ENCODE data around the gene ZNF512B.

Gene ZNF512B

DNA sequence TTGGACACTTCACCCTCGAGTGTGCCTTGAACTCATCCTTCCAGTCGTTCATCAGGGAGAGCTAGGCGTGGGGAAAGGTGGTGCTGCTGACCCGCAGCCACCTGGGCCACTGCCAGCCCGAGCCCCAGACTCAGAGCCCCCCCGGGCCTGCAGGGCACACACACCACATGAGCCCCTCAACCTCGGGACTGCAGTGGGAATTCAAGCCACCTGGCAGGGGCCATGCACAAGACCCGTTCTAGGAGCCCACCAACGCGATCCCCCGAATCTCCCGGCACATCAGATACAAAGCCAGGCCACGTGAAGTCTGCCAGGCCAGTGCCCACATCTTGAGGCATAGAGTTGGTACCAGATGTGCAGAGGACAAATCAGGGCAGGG lies 2.8 kb downstream of the ZNF512B start:
- H3K4me3 ChIP-seq (ENCODE audit: low read length) = no peak overlapping the region
- H3K27me3 ChIP-seq (ENCODE audit: insufficient read depth, low read length, poor library complexity) = no peaks in the 10 kb centered on the region
- no peaks in the 10 kb centered on the region for H3K79me2 ChIP-seq (ENCODE audit: control insufficient read depth, insufficient read depth, low read length)
- no peak overlapping the region for H2AK5ac ChIP-seq (ENCODE audit: low read length)
- H3K9ac ChIP-seq (ENCODE audit: low read length) = no peak overlapping the region
- no peak overlapping the region for H3K4me2 ChIP-seq (ENCODE audit: low read length)
- H4K5ac ChIP-seq (ENCODE audit: low read length) = no peak overlapping the region
- no peak overlapping the region for H3K56ac ChIP-seq (ENCODE audit: low read length)
- H3K79me1 ChIP-seq (ENCODE audit: low read length) = no peaks in the 10 kb centered on the region
- no peak overlapping the region for H2BK5ac ChIP-seq (ENCODE audit: low read length)
- no peak overlapping the region for H2BK120ac ChIP-seq (ENCODE audit: low read depth, low read length)
- no peak overlapping the region for H3K18ac ChIP-seq (ENCODE audit: low read length)
- H3K23ac ChIP-seq (ENCODE audit: low read length) = no peak overlapping the region
- no CpG with 5 or more reads among the region's 13 CpGs for WGBS (ENCODE audit: extremely low coverage, insufficient coverage, low lambda C conversion rate)
- H3K4me1 ChIP-seq (ENCODE audit: control insufficient read depth, low read depth, low read length) = no peaks in the 10 kb centered on the region
- no peak overlapping the region for H4K8ac ChIP-seq (ENCODE audit: low read depth, low read length)
- H3K27ac ChIP-seq (ENCODE audit: low read depth, low read length) = no peak overlapping the region
- H2BK15ac ChIP-seq (replicated peaks; ENCODE audit: low read depth) = no peak overlapping the region
- H3K36me3 ChIP-seq (ENCODE audit: control insufficient read depth, insufficient read depth, low read length) = peaks cover 11% of the 10 kb centered on the region
- no peak overlapping the region for H3K4ac ChIP-seq (ENCODE audit: low read depth, low read length)
- no peak for DNase-seq

- Histone ChIP-seq H3K4ac (ENCODE audit: low read depth, low read length) (no peak overlapping the region), H2BK120ac (ENCODE audit: low read depth, low read length) (no peak overlapping the region), H3K18ac (ENCODE audit: low read length) (no peak overlapping the region), H3K79me1 (ENCODE audit: low read length) (no peaks in the 10 kb centered on the region), H2BK15ac (replicated peaks; ENCODE audit: low read depth) (no peak overlapping the region), H4K5ac (ENCODE audit: low read length) (no peak overlapping the region), H3K23ac (ENCODE audit: low read length) (no peak overlapping the region), H3K4me1 (ENCODE audit: control insufficient read depth, low read depth, low read length) (no peaks in the 10 kb centered on the region), H3K27me3 (ENCODE audit: insufficient read depth, low read length, poor library complexity) (no peaks in the 10 kb centered on the region), H3K9ac (ENCODE audit: low read length) (no peak overlapping the region), H2BK5ac (ENCODE audit: low read length) (no peak overlapping the region), H3K27ac (ENCODE audit: low read depth, low read length) (no peak overlapping the region), H3K79me2 (ENCODE audit: control insufficient read depth, insufficient read depth, low read length) (no peaks in the 10 kb centered on the region), H4K8ac (ENCODE audit: low read depth, low read length) (no peak overlapping the region), H3K4me2 (ENCODE audit: low read length) (no peak overlapping the region), H3K4me3 (ENCODE audit: low read length) (peak overlapping the region; percentile 22), H3K56ac (ENCODE audit: low read length) (no peak overlapping the region), H3K36me3 (ENCODE audit: control insufficient read depth, insufficient read depth, low read length) (peaks cover 11% of the 10 kb centered on the region), H2AK5ac (ENCODE audit: low read length) (no peak overlapping the region)
- no CpG with 5 or more reads among the region's 27 CpGs for WGBS (ENCODE audit: extremely low coverage, insufficient coverage, low lambda C conversion rate)
- DNase-seq = no peak
Measured at GRCh38 chr20:63966172-63966943, 3.4 kb downstream of the ZNF512B start.

- no peaks in the 10 kb centered on the region for H3K4me1 ChIP-seq (ENCODE audit: control insufficient read depth, low read depth, low read length)
- H3K79me2 ChIP-seq (ENCODE audit: control insufficient read depth, insufficient read depth, low read length) = no peaks in the 10 kb centered on the region
- no peak overlapping the region for H3K27ac ChIP-seq (ENCODE audit: low read depth, low read length)
- WGBS (ENCODE audit: extremely low coverage, insufficient coverage, low lambda C conversion rate) = no CpG with 5 or more reads among the region's 16 CpGs
- no peak for DNase-seq
- H3K56ac ChIP-seq (ENCODE audit: low read length) = no peak overlapping the region
- no peak overlapping the region for H3K4me2 ChIP-seq (ENCODE audit: low read length)
- H4K5ac ChIP-seq (ENCODE audit: low read length) = no peak overlapping the region
- no peak overlapping the region for H3K18ac ChIP-seq (ENCODE audit: low read length)
- peaks cover 11% of the 10 kb centered on the region for H3K36me3 ChIP-seq (ENCODE audit: control insufficient read depth, insufficient read depth, low read length)
- no peak overlapping the region for H3K4me3 ChIP-seq (ENCODE audit: low read length)
- H3K27me3 ChIP-seq (ENCODE audit: insufficient read depth, low read length, poor library complexity) = no peaks in the 10 kb centered on the region
- H3K23ac ChIP-seq (ENCODE audit: low read length) = no peak overlapping the region
- H3K79me1 ChIP-seq (ENCODE audit: low read length) = no peaks in the 10 kb centered on the region
- H3K4ac ChIP-seq (ENCODE audit: low read depth, low read length) = no peak overlapping the region
- no peak overlapping the region for H2BK5ac ChIP-seq (ENCODE audit: low read length)
- no peak overlapping the region for H4K8ac ChIP-seq (ENCODE audit: low read depth, low read length)
- H2BK15ac ChIP-seq (replicated peaks; ENCODE audit: low read depth) = no peak overlapping the region
- H2BK120ac ChIP-seq (ENCODE audit: low read depth, low read length) = no peak overlapping the region
- H2AK5ac ChIP-seq (ENCODE audit: low read length) = no peak overlapping the region
- no peak overlapping the region for H3K9ac ChIP-seq (ENCODE audit: low read length)
Measured at GRCh38 chr20:63964412-63964811, 5.3 kb downstream of the ZNF512B start.

DNA sequence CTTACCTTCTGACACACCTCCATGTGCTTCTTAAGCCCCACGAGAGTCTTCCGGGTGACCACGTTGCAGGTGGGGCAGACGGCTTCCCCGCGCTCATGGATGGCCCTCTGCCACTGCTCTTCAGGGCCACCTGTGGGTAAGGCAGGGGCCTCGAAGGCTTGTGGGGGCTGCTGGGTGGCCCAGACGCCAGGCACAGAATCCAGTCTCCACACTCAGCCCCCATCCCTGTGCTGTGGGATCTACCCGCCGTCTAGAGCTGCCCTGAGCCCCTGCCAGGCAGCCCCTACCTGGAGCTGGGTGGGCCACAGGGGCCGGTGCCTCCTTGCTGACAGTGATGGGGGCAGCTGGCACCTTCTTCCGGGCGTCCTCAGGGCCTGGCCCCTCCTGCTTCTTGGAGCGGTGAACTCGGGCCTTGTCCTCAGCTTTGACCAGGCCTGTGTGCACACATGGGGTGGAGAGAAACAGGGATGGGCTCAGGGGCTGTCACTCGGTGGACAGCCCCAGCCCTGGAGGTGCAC lies 5.9 kb downstream of the ZNF512B start:
- Histone ChIP-seq H2BK5ac (ENCODE audit: low read length) (no peak overlapping the region), H3K27ac (ENCODE audit: low read depth, low read length) (no peak overlapping the region), H3K18ac (ENCODE audit: low read length) (no peak overlapping the region), H3K9ac (ENCODE audit: low read length) (no peak overlapping the region), H3K27me3 (ENCODE audit: insufficient read depth, low read length, poor library complexity) (no peaks in the 10 kb centered on the region), H2BK15ac (replicated peaks; ENCODE audit: low read depth) (no peak overlapping the region), H3K79me2 (ENCODE audit: control insufficient read depth, insufficient read depth, low read length) (no peaks in the 10 kb centered on the region), H4K8ac (ENCODE audit: low read depth, low read length) (no peak overlapping the region), H3K79me1 (ENCODE audit: low read length) (no peaks in the 10 kb centered on the region), H3K4ac (ENCODE audit: low read depth, low read length) (no peak overlapping the region), H3K36me3 (ENCODE audit: control insufficient read depth, insufficient read depth, low read length) (peaks cover 11% of the 10 kb centered on the region), H3K4me1 (ENCODE audit: control insufficient read depth, low read depth, low read length) (no peaks in the 10 kb centered on the region), H3K23ac (ENCODE audit: low read length) (no peak overlapping the region), H2BK120ac (ENCODE audit: low read depth, low read length) (no peak overlapping the region), H3K56ac (ENCODE audit: low read length) (no peak overlapping the region), H3K4me2 (ENCODE audit: low read length) (no peak overlapping the region), H3K4me3 (ENCODE audit: low read length) (no peak overlapping the region), H2AK5ac (ENCODE audit: low read length) (no peak overlapping the region), H4K5ac (ENCODE audit: low read length) (no peak overlapping the region)
- no CpG with 5 or more reads among the region's 16 CpGs for WGBS (ENCODE audit: extremely low coverage, insufficient coverage, low lambda C conversion rate)
- DNase-seq = no peak

DNA sequence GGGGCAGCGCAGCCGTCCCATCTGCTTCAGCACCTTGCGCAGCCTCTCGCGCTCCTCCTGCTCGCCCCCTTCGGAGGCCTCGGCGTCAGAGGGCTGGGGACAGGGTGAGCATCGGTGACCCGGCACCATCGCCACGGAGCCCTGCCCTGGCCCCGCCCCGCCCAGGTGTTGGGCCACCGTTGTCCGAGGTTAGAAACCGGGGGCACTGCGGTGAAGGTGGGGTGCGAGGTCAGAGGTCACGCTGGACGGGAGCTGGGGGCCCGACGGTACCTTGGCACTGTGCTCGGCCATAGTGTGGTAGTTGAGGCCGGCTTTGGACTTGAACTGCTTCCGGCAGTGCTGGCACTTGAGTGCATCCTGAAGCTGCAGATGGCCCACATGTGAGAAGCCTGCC lies 6.4 kb downstream of the ZNF512B start:
- H3K36me3 ChIP-seq (ENCODE audit: control insufficient read depth, insufficient read depth, low read length) = peaks cover 11% of the 10 kb centered on the region
- H2AK5ac ChIP-seq (ENCODE audit: low read length) = no peak overlapping the region
- H4K5ac ChIP-seq (ENCODE audit: low read length) = no peak overlapping the region
- no peak overlapping the region for H3K18ac ChIP-seq (ENCODE audit: low read length)
- H3K23ac ChIP-seq (ENCODE audit: low read length) = no peak overlapping the region
- WGBS (ENCODE audit: extremely low coverage, insufficient coverage, low lambda C conversion rate) = no CpG with 5 or more reads among the region's 27 CpGs
- no peak overlapping the region for H2BK5ac ChIP-seq (ENCODE audit: low read length)
- H3K27ac ChIP-seq (ENCODE audit: low read depth, low read length) = no peak overlapping the region
- no peak overlapping the region for H3K56ac ChIP-seq (ENCODE audit: low read length)
- H3K79me2 ChIP-seq (ENCODE audit: control insufficient read depth, insufficient read depth, low read length) = no peaks in the 10 kb centered on the region
- no peaks in the 10 kb centered on the region for H3K4me1 ChIP-seq (ENCODE audit: control insufficient read depth, low read depth, low read length)
- H3K9ac ChIP-seq (ENCODE audit: low read length) = no peak overlapping the region
- H3K79me1 ChIP-seq (ENCODE audit: low read length) = no peaks in the 10 kb centered on the region
- no peak overlapping the region for H3K4me2 ChIP-seq (ENCODE audit: low read length)
- H2BK15ac ChIP-seq (replicated peaks; ENCODE audit: low read depth) = no peak overlapping the region
- DNase-seq = no peak
- no peak overlapping the region for H3K4me3 ChIP-seq (ENCODE audit: low read length)
- no peak overlapping the region for H4K8ac ChIP-seq (ENCODE audit: low read depth, low read length)
- no peak overlapping the region for H3K4ac ChIP-seq (ENCODE audit: low read depth, low read length)
- H2BK120ac ChIP-seq (ENCODE audit: low read depth, low read length) = no peak overlapping the region
- no peaks in the 10 kb centered on the region for H3K27me3 ChIP-seq (ENCODE audit: insufficient read depth, low read length, poor library complexity)

All from mesendoderm (in vitro differentiated cells).